NCI-H1048 (cell line): ENCODE results near the gene TMEM125.

Experiments used
- DNase-seq: peaks from one replicate; lab custom pipeline; 2025; lab: John Stamatoyannopoulos, UW

Gene TMEM125

DNA sequence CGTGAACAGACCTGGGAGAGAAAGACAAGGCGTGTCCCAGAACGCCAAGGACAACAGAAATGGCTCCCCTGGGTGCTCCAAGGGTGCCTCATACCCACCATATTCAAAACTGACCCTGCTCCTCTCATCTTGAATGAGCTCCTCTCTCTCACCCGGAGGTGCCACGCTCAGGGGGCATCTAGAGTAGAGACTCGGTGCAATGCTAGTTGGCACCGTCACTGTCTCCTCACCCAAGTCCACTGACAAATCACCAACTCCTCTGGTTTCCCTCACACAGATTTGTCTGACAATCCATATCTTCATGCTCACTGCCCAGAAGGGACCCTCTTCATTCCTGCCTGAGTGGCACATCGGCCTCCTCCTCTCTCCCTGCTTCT, 5.0 kb downstream of the TMEM125 start:
- no peak for DNase-seq

DNA sequence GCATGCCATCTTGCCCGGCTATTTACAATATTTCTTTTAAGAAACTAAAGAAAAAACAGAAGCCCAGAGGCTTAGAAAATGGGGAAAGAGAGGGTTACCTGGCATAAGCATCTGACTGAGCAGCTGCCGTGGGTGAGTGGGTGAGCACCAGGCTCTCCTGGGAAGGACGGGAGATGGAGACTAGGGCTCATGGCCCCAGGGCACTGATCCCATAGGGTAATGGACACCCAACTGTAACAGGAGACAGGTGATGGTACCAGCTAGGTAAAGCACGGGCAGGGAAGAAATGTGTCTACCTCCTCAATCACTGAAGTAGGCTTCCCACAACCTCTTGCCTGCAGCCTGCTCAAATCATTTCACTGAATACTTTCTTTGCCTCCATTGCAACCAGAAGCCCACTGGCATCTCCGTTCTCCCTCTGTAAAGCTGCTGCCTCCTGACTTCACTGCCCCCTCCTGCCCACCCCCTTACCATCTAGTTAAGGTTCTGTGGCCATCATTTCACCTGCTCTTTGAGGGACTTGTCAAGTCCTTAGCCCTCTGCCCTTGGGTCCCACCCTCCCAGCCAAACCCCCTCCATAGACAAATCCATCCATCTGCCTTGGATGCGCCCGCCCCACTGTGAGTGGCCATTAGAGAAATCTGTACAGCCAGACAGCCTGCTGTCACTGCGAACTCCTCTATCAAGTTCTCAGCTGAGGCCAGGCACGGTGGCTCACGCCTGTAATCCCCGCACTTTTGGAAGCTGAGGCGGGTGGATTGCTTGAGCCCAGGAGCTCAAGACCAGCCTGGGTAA, 6.2 kb downstream of the TMEM125 start:
- no peak for DNase-seq

DNA sequence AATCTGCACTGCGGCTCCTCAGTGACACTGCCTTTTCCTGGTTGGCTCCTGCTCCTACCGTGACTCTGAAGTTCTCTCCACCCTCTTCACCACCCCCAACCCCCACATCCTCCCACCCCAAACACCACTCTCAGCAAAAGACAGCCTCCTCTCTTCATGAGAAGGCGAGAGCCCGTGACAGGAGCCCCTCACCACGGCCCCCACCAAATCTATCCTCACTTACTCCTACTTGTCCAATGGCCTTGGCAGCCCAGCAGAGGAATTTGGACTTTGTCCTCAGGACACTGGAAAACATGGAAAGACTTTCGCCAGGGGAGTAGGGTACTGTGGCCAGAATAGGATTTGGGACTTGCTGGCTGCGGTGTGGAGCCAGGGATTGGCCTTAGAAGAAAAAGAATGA, 6.9 kb downstream of the TMEM125 start:
- no peak for DNase-seq

DNA sequence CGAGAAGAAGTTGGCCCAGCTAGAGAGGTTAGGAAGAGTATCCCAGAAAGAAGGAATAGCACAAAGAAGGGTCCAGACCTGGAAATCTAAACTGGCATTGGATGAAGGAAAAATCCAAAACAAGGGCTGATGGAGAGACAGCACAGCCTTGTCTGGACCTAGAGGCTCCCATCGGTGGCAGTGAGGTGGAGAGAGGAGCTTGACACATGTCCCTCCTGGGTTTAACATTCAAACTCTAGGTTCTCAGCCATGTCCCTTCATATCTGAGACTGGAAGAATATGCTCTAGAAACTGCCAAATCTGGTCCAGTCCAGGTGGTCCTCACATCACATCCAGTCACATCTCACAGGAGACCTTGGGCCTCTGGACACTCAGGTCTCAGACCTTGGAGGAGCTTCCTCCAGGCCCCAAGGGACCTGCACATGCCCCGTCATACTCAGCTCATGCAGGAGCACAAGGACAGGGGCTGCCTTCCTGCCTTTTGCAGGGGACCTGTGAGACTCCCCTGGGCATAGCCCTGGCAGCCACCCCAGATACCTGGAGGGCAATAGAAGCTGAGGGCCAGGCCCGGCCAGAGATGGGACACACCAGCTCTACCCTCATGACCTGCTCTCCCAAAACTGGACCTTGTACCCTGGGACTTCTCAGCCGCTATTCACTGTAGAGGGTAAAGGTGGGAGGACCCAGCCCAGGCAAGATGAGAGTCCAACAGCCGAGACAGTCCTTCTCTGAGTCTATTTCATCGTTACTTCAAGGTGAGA, 7.5 kb downstream of the TMEM125 start:
- no peak for DNase-seq

DNA sequence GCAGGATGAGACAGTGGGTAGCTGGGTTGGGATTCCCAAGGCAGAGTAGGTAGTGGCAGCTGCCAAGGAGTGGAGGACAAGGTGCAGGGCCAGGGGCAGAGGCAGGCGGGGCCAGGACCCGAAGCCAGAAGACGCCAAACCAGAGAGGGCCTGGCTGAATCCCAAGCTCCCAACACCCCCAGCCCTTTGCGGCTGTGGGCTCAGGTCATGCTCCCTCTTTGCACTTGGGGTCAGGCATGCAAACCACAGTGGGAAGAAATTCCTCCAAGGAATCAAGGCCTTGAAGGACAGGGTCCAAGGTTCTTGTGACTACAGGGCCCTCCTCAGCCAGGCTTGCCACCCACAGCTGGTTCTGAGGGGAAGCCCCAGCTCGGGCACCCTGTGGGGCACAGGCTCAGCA, 9.4 kb downstream of the TMEM125 start:
- DNase-seq = no peak

DNA sequence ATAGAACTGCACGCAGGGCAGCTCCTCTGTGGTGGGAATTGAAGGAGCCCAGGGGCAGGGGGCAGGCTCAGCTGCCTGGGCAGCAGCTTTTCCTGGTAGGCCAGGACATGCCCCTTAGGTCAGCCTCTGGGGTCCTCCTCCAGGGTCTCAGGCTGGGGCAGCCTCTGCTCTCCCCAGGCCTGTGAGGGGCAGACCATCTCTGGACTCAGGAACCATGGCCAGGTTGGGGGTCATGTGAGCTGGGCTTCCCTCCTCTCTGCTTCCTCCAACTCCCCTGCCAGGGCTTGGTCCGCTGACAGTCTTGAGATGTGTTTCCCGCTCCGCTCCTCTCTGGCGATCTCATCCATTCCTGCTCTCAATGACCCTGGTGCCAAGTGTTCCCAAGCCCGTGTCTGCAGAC, 9.9 kb downstream of the TMEM125 start:
- DNase-seq = no peak

DNA sequence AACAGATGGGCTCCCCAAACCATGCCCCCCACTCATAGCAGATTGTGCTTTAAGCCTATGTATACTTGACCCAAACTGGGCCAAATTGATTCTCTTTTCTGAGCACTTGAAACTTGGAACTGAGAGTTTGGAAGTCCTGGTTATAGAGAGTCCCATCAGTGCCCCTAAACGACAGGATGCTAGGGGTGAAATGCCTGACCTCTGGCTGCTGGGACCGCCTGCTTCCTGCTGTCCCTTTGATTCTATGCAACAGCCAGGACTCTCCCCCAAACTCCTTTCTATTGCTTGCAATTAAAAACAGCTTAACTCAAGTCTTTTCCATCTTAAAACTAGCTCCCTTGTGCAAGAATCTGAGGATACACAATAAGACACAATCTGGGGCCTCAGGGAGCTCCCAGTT, 10.9 kb downstream of the TMEM125 start:
- DNase-seq = no peak

DNA sequence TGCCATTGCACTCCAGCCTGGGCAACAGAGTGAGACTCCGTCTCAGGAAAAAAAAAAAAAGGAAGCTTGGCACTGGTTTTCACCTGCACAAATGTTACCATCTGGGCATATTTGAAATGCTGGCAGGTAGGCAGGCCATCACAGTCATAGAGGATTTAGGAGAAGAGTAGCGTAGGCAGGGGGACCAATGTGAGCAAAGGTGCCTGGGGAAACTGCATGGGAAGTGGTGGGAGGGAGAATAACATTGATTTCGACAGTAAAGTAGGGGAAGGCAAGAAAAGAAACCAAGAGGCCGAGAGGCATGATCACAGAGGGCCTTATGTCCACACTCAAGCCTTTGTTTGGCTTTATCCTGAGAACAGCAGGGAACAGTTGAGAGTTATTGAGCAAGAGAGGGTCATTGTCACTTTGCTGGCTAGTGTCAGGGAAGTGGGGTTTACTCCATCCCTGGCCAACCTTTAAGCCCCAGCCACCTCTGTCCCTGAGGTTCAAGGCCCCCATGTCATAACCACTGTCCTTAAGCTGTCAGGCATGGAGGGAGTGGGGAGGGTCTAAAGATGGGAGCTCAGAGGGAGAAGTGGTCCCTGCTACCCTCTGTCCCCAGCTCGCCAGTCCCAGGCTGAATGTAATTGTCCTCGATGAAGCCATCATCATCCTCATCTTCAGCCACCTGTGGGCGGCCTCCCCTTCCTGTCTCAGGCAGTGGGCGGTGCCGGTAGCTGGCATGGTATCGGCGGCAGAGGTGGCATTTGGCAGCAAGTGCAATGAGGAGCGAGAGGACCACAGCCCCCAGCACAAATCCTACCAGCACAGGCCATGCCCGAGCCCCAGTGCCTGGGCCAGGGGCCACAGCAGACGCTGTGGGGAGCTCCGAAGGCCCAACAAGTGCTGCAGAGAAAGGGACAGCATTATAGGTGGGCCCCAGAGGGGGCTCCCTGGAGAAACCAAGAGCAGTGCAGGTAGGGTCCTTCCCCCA, 12.7 kb downstream of the TMEM125 start:
- no peak for DNase-seq

DNA sequence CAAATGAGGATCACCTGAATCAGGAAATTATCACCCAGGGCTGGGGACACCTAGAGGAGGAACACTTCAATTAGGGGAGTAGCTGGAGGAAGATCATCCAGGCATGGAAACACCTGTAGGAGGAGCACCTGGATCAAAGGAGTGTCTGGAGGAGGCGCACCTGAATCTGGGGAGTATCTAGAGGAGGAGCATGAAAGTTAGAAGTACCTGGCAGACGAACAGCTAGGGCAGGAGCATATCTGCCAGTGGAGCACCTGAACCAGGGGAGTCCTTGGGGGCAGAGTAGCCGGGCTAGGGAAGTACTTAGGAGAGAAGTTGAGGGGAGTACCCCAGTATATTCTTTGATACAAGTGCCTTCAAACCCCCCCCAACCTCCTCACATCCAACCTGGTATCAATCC, 14.3 kb downstream of the TMEM125 start:
- DNase-seq = no peak

DNA sequence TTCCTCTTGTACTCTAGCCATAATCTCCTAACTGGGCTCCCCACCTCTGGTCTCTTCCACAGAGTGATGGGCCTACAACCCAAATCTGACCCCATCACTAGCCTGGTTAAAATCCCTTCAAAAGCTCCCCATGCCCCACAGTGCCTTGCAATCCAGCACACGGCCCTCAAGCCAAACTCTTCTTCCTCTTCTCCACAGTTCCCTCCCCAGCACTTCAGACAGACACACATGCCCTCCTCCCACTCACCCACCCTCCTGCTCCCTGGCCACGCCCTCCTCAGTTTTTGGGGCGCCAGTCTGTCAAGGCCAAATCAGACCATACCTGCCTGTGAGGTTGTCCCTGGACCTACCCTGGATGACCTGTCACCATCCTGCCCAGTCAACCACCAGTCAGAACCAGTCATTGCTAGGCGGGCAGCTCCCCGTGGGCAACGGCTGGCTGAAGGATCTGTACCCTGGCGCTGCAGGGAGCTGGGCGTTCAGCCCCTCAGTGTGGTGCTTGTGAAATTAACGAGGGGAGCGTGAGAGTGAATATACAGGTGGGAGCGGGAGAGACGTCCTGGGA, 14.8 kb downstream of the TMEM125 start:
- no peak for DNase-seq

DNA sequence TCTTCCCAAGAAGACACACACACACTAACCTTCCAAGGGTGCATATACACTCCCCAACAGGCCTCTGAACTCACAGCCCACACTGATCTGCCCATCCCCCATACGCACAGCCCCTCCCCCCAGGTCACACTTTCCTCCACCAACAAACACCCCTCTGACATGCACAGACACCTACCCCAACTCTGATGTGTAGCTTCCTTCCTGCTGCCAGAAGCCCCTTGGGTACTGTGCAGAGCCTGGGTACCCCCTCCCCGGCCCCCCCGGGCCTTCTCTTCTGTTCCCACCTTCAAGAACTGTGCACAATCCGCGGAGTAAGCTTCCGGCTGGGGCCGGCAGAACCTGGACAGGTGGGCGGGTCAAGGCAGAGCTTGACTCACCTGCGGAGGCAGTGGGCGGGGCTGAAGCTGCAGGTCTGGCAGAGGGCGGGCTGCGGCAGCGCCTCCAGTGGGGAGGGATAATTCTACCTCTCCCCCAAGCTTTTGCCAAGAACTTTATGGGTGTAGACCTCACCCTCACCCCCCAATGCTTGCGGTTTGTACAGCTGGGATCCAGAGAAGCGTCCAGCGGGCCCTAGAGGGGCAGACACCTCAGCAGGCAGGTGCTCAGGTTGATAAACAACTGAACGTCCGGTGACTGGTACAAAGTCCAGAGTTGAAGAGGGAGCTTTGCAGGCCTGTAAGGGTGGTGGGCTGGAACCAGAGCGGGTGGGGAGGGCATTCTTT, 15.6 kb downstream of the TMEM125 start, which contains the start of gene C1orf210:
Gene C1orf210, minus strand, starts transcription at position 313 of the 722 bp plus-strand sequence. CDS start 2,311 bp downstream, outside the sequence.
- DNase-seq = peak; percentile 32

DNA sequence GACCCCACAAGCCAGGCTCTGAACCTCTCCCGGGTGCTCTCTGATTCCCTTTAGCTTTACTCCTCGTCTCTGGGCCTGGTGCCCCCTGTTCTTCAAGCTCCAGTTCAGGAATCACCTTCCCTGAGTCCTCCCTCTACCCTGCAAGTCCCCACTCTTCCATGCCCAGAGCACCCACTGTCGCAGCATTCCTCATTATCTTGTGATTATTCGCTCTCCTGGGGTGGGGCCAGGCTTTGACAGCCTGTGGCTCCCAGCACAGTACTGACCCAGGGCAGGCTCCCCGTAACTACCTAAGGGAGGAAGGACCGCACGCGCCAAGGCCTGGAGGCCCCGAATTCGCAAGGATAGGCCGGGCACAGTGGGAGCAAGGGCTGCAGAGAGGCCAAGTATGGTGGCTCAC, 16.3 kb downstream of the TMEM125 start:
- no peak for DNase-seq

DNA sequence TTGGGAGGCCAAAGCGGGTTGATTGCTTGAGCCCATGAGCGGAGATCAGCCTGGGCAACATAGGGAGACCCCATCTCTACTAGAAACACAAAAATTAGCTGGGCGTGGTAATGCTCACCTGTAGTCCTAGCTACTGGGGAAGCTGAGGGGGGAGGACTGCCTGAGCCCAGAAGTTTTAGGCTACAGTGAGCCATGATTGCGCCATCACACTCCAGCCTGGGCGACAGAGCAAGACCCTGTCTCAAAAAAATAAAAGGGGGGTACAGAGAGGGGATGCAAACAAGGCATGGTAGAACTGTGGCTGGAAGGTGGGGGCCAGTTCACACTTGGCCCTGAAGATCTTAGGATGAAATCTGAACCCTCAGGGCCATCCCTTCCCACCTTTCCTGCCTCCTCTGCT, 16.8 kb downstream of the TMEM125 start:
- no peak for DNase-seq

DNA sequence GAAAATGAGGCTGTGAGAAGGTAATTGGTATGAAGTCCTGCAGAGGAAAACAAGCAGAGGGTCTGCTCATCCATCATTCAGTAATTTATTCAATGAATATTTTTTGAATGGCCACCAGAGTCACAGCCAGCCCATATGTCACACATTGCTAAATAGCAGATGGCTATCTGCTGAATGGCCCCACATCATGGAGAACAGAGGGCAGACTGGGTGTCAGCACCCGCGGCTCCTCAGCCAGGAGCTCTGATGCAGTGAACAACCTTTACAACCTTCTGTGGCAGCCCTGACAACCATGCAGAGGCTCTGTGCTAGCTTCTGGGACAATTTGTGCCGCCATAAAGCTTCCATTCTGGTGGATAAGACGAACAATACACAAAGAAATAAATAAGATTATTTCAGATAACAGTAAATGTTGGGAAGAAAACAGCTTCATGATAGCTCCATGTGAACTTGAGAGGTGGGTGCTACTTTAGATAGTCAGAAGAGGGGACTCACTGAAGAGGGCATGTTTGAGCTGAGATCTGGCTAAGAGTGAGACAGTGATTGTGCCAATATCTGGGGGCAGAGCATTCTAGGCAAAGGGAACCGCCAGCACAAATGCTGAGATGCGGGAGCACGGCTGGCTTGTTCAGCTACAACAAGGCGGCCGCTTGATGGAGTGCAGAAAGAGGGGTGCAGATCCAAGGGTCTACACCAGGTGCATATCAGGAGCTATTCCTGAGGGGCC, 18.4 kb downstream of the TMEM125 start:
- no peak for DNase-seq

DNA sequence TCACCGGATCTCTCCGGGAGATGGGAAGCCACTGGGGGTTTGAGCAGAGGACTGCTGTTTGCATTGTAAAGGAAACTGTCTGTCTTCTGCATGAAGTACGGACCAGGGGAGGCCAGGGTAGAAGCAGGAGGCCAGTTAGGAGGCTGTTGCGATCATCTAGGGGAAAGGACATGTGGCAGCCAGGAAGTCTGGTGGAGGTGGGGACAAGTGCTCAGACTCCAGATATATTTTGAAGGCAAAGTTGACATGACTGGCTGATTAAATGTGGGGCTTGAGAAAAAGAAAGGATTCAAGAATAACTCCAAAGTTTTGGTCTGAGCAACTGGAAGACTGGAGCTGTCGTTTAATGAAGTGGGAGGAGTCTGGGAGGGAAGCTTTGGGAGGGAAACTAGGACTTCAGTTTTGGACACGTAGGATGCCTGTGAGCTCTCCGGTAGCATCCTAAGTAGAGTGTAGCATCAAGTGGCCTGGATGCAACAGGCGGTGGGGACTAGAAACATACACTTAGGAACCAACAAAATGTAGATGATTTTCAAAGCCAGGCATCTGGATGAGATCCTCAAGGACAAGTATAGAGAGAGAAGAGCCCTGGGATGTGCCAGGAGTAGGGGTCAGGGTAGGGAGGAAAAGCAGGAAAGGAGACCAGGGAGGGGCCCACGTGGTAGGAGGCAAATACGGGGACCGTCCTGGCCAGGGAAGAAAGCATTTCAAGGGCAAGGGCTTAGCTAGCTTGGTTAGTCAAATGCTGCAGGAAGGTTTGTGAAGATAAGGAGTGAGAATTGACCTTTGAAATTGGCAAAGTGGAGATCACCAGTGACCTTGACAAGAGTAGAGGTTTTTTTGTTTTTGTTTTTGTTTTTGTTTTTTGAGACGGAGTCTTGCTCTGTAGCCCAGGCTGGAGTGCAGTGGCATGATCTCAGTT, 19.3 kb downstream of the TMEM125 start:
- DNase-seq = no peak

DNA sequence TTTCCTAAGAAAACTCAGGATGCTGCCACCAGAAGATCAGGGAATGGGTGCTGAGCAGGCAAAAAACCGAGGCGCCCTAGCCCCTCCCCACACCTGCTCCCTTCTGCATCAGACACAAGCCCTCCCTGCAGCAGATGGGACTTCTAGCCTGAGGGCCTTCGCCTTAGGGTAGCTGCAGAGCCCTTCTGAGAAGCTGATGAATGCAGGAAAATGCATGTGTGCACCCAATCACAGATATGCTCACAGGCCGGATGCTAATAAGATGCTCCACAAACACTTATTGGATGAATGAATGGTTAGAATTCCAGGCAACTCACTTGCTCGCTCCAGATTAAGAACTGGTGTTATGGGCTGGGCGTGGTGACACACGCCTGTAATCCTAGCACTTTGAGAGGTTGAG, 22.4 kb downstream of the TMEM125 start:
- no peak for DNase-seq

DNA sequence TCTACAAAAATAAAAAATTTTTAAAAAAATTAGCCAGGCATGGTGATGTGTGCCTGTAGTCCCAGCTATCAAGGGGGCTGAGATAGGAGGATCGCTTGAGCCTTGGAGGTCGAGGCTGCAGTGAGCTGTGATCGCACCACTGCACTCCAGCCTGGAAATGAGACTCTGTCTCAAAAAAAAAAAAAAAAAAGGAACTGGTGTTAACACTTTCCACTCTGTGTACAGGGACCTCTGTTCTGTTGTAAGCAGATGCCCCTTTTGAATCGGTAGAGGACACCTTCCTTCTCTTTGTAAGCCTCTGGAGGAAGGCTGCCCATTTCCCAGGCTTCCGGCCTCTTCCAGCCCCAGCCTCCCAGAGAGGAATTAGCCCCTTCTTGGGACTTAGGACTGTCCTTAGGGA, 22.9 kb downstream of the TMEM125 start:
- DNase-seq = no peak

DNA sequence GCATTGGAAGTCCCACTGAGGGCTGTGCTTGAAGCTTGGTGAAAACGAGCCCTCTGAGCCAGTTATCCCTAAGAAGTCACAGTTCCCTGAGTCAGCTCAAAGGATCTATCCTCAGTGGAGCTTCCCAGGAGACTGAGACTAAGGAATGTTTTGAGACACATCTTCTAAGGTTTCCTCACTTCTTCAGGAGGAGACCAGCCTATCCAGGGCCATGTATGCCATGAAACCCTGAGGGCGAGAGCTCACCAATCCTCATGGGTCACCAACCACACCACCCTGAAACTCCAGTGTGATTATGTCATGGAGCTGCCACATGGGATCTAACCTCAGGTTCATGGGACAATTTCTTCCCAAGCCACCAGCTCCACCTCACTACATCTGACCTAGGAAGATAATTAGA, 23.4 kb downstream of the TMEM125 start:
- DNase-seq = no peak
